Lower leg skin (tissue), 3 donors: ENCODE measurements around the gene CDH13.

Source experiments
- POLR2A ChIP-seq, 2 donors: fragments of 450-650 bp; IDR thresholded peaks; one replicate each; pipeline ENCODE4 v1.6.1; 2016 to 2017; ENCODE audit warnings: antibody characterized with exemption in 2 of 2, mild to moderate bottlenecking in 1 of 2, moderate library complexity in 1 of 2
- TF ChIP-seq, protein P1 (sequence below), 3 donors: fragments of 450-650 bp; IDR thresholded peaks; one replicate each; pipeline ENCODE4 v1.5.1; 2016; ENCODE audit warnings: antibody characterized with exemption in 3 of 3, mild to moderate bottlenecking in 3 of 3, moderate library complexity in 2 of 3

DNA sequence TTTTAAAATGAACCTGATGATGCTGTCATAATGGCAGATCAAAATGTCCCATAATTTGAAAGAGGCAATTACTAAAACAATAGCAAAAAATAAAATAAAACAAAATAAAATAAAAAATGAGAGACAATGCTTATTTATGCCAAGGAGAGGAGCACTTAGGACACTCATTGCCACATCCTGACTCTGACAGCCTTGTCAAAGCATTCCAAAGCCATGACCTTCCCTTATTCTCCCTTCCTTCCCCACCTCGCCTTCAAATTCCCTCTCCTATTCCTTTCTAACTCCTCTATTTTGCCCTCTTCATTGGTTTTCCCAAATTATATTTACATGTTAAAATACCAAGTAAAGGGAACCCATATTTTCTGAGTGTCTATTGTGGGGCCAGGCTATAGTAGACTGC is 220.0 kb downstream of the CDH13 start:
- TF ChIP-seq, protein P1, sequence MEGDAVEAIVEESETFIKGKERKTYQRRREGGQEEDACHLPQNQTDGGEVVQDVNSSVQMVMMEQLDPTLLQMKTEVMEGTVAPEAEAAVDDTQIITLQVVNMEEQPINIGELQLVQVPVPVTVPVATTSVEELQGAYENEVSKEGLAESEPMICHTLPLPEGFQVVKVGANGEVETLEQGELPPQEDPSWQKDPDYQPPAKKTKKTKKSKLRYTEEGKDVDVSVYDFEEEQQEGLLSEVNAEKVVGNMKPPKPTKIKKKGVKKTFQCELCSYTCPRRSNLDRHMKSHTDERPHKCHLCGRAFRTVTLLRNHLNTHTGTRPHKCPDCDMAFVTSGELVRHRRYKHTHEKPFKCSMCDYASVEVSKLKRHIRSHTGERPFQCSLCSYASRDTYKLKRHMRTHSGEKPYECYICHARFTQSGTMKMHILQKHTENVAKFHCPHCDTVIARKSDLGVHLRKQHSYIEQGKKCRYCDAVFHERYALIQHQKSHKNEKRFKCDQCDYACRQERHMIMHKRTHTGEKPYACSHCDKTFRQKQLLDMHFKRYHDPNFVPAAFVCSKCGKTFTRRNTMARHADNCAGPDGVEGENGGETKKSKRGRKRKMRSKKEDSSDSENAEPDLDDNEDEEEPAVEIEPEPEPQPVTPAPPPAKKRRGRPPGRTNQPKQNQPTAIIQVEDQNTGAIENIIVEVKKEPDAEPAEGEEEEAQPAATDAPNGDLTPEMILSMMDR (IDR thresholded peaks at IDR 0.05): no peak
- TF ChIP-seq POLR2A (IDR thresholded peaks at IDR 0.05): no peak
